H9 (cell line): ENCODE results near the gene ANKRD11. TPM values are rescaled to one million over a fixed set of nuclear protein-coding genes. Genes with fewer than 3 reads are reported as not detected.

Source experiments
- DNase-seq: peaks from one replicate; pipeline ENCODE4 v3.0.0-alpha.2; 2017
- H2AFZ ChIP-seq: one replicate; pipeline ENCODE4 v1.6.1; 2013; ENCODE audit warnings: mild to moderate bottlenecking, low read length, control low read depth, moderate library complexity
- H2AK5ac ChIP-seq: 2 replicates; pipeline ENCODE4 v1.6.1; 2013; ENCODE audit warnings: low read length, control low read depth, mixed read lengths; ENCODE audit not compliant: insufficient read length
- H2BK120ac ChIP-seq: one replicate; pipeline ENCODE4 v1.6.1; 2013; ENCODE audit warnings: low read depth, mild to moderate bottlenecking, low read length, control low read depth, inconsistent platforms; ENCODE audit not compliant: poor library complexity, severe bottlenecking
- H2BK12ac ChIP-seq: 2 replicates; pipeline ENCODE4 v1.6.1; 2013; ENCODE audit warnings: low read length, control low read depth, mixed read lengths, low read depth; ENCODE audit not compliant: insufficient read length
- H2BK15ac ChIP-seq: 2 replicates; pipeline ENCODE4 v1.6.1; 2013; ENCODE audit warnings: low read depth, low read length, control low read depth
- H2BK20ac ChIP-seq: one replicate; pipeline ENCODE4 v1.6.1; 2013; ENCODE audit warnings: low read depth, mild to moderate bottlenecking, low read length, control low read depth, inconsistent platforms; ENCODE audit not compliant: poor library complexity, severe bottlenecking
- H2BK5ac ChIP-seq: 2 replicates; pipeline ENCODE4 v1.6.1; 2013; ENCODE audit warnings: low read length, control low read depth, mixed read lengths; ENCODE audit not compliant: insufficient read length
- H3K14ac ChIP-seq: 2 replicates; pipeline ENCODE4 v1.6.1; 2013; ENCODE audit warnings: low read length, control low read depth; ENCODE audit not compliant: insufficient read depth
- H3K18ac ChIP-seq: 2 replicates; pipeline ENCODE4 v1.6.1; 2013; ENCODE audit warnings: low read depth, mild to moderate bottlenecking, mixed read lengths, low read length, control low read depth; ENCODE audit not compliant: insufficient read length
- H3K23ac ChIP-seq: 2 replicates; pipeline ENCODE4 v1.6.1; 2013; ENCODE audit warnings: low read length, control low read depth, mixed read lengths, low read depth; ENCODE audit not compliant: insufficient read length
- H3K23me2 ChIP-seq: 2 replicates; pipeline ENCODE4 v1.6.1; 2013; ENCODE audit warnings: low read depth, mild to moderate bottlenecking, mixed read lengths, low read length, control low read depth; ENCODE audit not compliant: insufficient read length, poor library complexity, severe bottlenecking
- H3K27ac ChIP-seq: 2 replicates; pipeline ENCODE4 v1.5.1; 2013; ENCODE audit warnings: low read length, control low read depth, mixed read lengths, low read depth; ENCODE audit not compliant: insufficient read length
- H3K27me3 ChIP-seq: 2 replicates; pipeline ENCODE4 v1.6.1; 2013; ENCODE audit warnings: low read length, control low read depth, inconsistent platforms; ENCODE audit not compliant: insufficient read depth
- H3K4ac ChIP-seq: 2 replicates; pipeline ENCODE4 v1.6.1; 2013; ENCODE audit warnings: low read depth, mild to moderate bottlenecking, control low read depth, inconsistent platforms, low read length, moderate library complexity
- H3K4me1 ChIP-seq: 2 replicates; pipeline ENCODE4 v1.6.1; 2013; ENCODE audit warnings: low read length, control low read depth, inconsistent platforms; ENCODE audit not compliant: insufficient read depth
- H3K4me2 ChIP-seq: 2 replicates; pipeline ENCODE4 v1.6.1; 2013; ENCODE audit warnings: low read length, control low read depth, mixed read lengths; ENCODE audit not compliant: insufficient read length, insufficient read depth
- H3K56ac ChIP-seq: 2 replicates; pipeline ENCODE4 v1.6.1; 2013; ENCODE audit warnings: low read depth, mild to moderate bottlenecking, mixed read lengths, low read length, control low read depth; ENCODE audit not compliant: insufficient read length
- H3K79me1 ChIP-seq: 2 replicates; pipeline ENCODE4 v1.6.1; 2013; ENCODE audit warnings: low read depth, mild to moderate bottlenecking, moderate library complexity, low read length, control low read depth, inconsistent platforms; ENCODE audit not compliant: insufficient read depth, poor library complexity, severe bottlenecking
- H3K79me2 ChIP-seq: 2 replicates; pipeline ENCODE4 v1.6.1; 2013; ENCODE audit warnings: low read length, control low read depth, inconsistent platforms; ENCODE audit not compliant: insufficient read depth
- H3K9ac ChIP-seq: 2 replicates; pipeline ENCODE4 v1.6.1; 2013; ENCODE audit warnings: low read length, control low read depth, mixed read lengths; ENCODE audit not compliant: insufficient read length; ENCODE audit errors: extremely low read depth
- H3K9me3 ChIP-seq: one replicate; pipeline ENCODE4 v1.6.1; 2013; ENCODE audit warnings: low read depth, low read length, inconsistent platforms; ENCODE audit not compliant: control insufficient read depth
- H3T11ph ChIP-seq: one replicate; pipeline ENCODE4 v1.6.1; 2013; ENCODE audit warnings: mild to moderate bottlenecking, low read length, control low read depth, inconsistent platforms
- H4K20me1 ChIP-seq: one replicate; pipeline ENCODE4 v1.6.1; 2013; ENCODE audit not compliant: control insufficient read depth, insufficient read length, insufficient read depth
- H4K5ac ChIP-seq: 2 replicates; pipeline ENCODE4 v1.6.1; 2013; ENCODE audit warnings: low read depth, mild to moderate bottlenecking, mixed read lengths, low read length, control low read depth; ENCODE audit not compliant: insufficient read length
- H4K8ac ChIP-seq: replicated peaks from 2 replicates; pipeline ENCODE4 v1.6.1; 2013; ENCODE audit warnings: low read length, control low read depth, mixed read lengths, low read depth; ENCODE audit not compliant: insufficient read length
- H4K91ac ChIP-seq: 2 replicates; pipeline ENCODE4 v1.6.1; 2013; ENCODE audit warnings: low read depth, mild to moderate bottlenecking, moderate library complexity, mixed read lengths, low read length, control low read depth; ENCODE audit not compliant: insufficient read length
- H3K27ac Mint-ChIP-seq, 3 experiments: 2 replicates in 2 of 3; 3 replicates in 1 of 3; pipeline ENCODE4 v1.8.0; 2020 to 2021; ENCODE audit warnings: mixed read lengths in 3 of 3, mild to moderate bottlenecking in 1 of 3, moderate library complexity in 1 of 3
- H3K27me3 Mint-ChIP-seq: 2 replicates; pipeline ENCODE4 v1.8.0; 2021; ENCODE audit warnings: low read depth, mild to moderate bottlenecking, moderate library complexity, mixed read lengths
- H3K36me3 Mint-ChIP-seq, 3 experiments: 2 replicates in 2 of 3; 3 replicates in 1 of 3; pipeline ENCODE4 v1.8.0; 2020 to 2021; ENCODE audit warnings: low read depth in 3 of 3, mixed read lengths in 3 of 3; ENCODE audit not compliant: insufficient read depth in 1 of 3
- H3K4me1 Mint-ChIP-seq, 2 experiments: 2 replicates each; pipeline ENCODE4 v1.8.0; 2020; ENCODE audit warnings: mixed read lengths in 2 of 2
- H3K4me3 Mint-ChIP-seq, 2 experiments: 2 replicates in 1 of 2; 3 replicates in 1 of 2; pipeline ENCODE4 v1.8.0; 2020 to 2021; ENCODE audit warnings: mild to moderate bottlenecking in 2 of 2, mixed read lengths in 2 of 2, moderate library complexity in 1 of 2
- H3K9me3 Mint-ChIP-seq, 2 experiments: 2 replicates in 1 of 2; 3 replicates in 1 of 2; pipeline ENCODE4 v1.8.0; 2020; ENCODE audit warnings: mild to moderate bottlenecking in 2 of 2, mixed read lengths in 2 of 2, moderate library complexity in 1 of 2
- WGBS: extraction: QIAGEN DNeasy Blood & Tissue Kit; methylation state at CpG from one replicate; pipeline ENCODE4 v1.1.7; 2013; ENCODE audit warnings: missing lambda C conversion rate, low lambda C conversion rate, mixed read lengths; ENCODE audit not compliant: insufficient read length; ENCODE audit errors: extremely low coverage; 5-methylcytosine and 5-hydroxymethylcytosine counted together
- total RNA-seq: library from RNA; stranded (reverse); gene quantifications from 2 replicates; pipeline ENCODE4 v1.2.1, GENCODE V29; 2021
- TF ChIP-seq, protein P1 (sequence below): fragments of 200-600 bp; sonication (generic); conservative IDR thresholded peaks from 3 replicates; pipeline ENCODE4 v1.8.0; 2021; ENCODE audit warnings: antibody characterized with exemption, mild to moderate bottlenecking

ANKRD11 gene
- total RNA-seq, 1 experiment from 2014 or later: 181 TPM

DNA sequence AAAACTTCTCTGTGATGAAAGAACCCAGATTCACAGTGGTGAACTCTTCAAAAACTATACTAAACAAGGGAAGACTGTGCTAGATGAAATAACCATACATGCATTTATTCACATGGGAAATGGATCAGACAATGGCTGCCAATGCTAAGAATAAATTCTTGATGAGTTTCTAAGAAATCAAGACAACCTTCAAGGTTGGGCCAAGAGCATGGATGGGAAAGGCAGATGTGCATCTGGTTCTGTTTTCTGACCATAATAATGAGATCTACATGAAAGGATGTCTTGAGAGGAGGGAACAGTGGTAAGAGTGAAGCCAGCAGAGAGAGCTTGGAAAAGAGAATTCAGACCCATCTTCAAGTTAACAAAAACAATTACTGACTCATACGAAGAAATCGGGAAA is 31.4 kb downstream of the ANKRD11 start:
- no peak for DNase-seq
- H3K27ac Mint-ChIP-seq: peak overlapping the region; percentile 0 to 39 (median 27); a peak in 4 of 7 replicates
- no CpG with 5 or more reads among the region's 2 CpGs for WGBS

More for the DNA sequence above, 31.4 kb downstream of the ANKRD11 start:
- Mint-ChIP-seq H3K4me3 (no peak overlapping the region), H3K36me3 (peaks cover 22 to 46% (median 32%) of the 10 kb centered on the region in 3 experiments), H3K9me3 (peaks cover 15 to 24% of the 10 kb centered on the region in 2 experiments), H3K4me1 (peaks cover 10 to 17% of the 10 kb centered on the region in 2 experiments), H3K27me3 (no peaks in the 10 kb centered on the region)
- Histone ChIP-seq H3K4ac (no peak overlapping the region), H2BK15ac (no peak overlapping the region), H2AK5ac (no peak overlapping the region), H3K9me3 (no peaks in the 10 kb centered on the region), H3T11ph (no peak overlapping the region), H3K27me3 (no peaks in the 10 kb centered on the region), H3K23ac (no peak overlapping the region), H3K4me2 (no peak overlapping the region), H3K4me1 (no peaks in the 10 kb centered on the region), H3K9ac (no peak overlapping the region), H2BK12ac (no peak overlapping the region), H2BK20ac (no peak overlapping the region), H3K56ac (no peak overlapping the region), H2BK5ac (no peak overlapping the region), H4K8ac (no peak overlapping the region), H3K79me1 (peaks cover 4% of the 10 kb centered on the region), H4K20me1 (no peaks in the 10 kb centered on the region), H2BK120ac (no peak overlapping the region), H3K79me2 (peaks cover 62% of the 10 kb centered on the region), H3K27ac (no peak overlapping the region), H3K14ac (no peak overlapping the region), H4K5ac (no peak overlapping the region), H2AFZ (no peak overlapping the region), H3K18ac (no peak overlapping the region), H4K91ac (no peak overlapping the region), H3K23me2 (no peaks in the 10 kb centered on the region)
- TF ChIP-seq, protein P1, sequence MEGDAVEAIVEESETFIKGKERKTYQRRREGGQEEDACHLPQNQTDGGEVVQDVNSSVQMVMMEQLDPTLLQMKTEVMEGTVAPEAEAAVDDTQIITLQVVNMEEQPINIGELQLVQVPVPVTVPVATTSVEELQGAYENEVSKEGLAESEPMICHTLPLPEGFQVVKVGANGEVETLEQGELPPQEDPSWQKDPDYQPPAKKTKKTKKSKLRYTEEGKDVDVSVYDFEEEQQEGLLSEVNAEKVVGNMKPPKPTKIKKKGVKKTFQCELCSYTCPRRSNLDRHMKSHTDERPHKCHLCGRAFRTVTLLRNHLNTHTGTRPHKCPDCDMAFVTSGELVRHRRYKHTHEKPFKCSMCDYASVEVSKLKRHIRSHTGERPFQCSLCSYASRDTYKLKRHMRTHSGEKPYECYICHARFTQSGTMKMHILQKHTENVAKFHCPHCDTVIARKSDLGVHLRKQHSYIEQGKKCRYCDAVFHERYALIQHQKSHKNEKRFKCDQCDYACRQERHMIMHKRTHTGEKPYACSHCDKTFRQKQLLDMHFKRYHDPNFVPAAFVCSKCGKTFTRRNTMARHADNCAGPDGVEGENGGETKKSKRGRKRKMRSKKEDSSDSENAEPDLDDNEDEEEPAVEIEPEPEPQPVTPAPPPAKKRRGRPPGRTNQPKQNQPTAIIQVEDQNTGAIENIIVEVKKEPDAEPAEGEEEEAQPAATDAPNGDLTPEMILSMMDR: no peak
